GM13977 (cell line): Measurements from ENCODE around the gene TMEM178A.

Experiments
- DNase-seq: peaks from one replicate; pipeline ENCODE4 v3.0.0; 2012; ENCODE audit warnings: low spot score
- in situ Hi-C: fragments of 300-500 bp; cut with MboI; formaldehyde crosslinking; loops from one replicate; pipeline ENCODE4 v1.12.0; 2022; ENCODE audit warnings: low sequenced_read_pairs, low pct_unique_long_range_greater_than_20kb, mixed read lengths, inconsistent platforms; ENCODE audit not compliant: unreplicated experiment
- TF ChIP-seq, protein P1 (sequence below): IDR thresholded peaks from 2 replicates; pipeline ENCODE4 v1.5.1; 2012; ENCODE audit warnings: mild to moderate bottlenecking, control low read depth; ENCODE audit not compliant: insufficient read depth; ENCODE audit errors: extremely low read depth, missing control alignments

The TMEM178A gene

DNA sequence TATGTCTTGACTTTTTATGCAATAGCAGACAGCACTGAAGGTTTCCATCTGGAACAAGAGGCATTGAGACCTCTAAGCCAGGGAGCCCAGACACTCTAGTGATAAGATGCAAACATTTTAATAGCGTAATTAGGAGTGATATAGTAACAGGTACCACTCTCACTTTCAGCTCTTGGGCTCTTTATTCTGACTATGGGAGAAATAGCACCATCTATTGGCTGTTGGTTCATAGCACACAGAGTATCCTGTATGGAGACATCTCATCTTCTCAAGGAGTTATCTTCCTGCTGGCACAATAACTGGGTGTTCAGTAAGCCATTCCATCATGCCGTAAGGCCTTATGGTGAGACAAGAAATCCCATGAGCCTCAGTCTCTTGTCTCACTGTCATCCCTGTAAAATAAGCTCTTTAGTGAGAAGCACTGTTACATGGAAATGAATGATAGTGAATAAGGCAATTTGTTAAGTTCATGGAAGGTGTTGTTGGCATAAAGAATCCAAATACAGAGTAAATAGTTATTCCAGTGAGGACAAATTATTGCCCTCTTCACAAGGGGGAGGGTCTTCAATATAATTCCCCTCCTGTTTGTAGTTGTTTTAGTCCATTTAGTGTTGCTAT lies 65.1 kb downstream of the TMEM178A start:
- in situ Hi-C loops, result loop anchor here (10.0 to 25.0 kb wide), 2 partner anchors 346 to 493 kb away; partner anchors contain the start of gene CDKL4
- peak; percentile 14 for DNase-seq
- TF ChIP-seq, protein P1, sequence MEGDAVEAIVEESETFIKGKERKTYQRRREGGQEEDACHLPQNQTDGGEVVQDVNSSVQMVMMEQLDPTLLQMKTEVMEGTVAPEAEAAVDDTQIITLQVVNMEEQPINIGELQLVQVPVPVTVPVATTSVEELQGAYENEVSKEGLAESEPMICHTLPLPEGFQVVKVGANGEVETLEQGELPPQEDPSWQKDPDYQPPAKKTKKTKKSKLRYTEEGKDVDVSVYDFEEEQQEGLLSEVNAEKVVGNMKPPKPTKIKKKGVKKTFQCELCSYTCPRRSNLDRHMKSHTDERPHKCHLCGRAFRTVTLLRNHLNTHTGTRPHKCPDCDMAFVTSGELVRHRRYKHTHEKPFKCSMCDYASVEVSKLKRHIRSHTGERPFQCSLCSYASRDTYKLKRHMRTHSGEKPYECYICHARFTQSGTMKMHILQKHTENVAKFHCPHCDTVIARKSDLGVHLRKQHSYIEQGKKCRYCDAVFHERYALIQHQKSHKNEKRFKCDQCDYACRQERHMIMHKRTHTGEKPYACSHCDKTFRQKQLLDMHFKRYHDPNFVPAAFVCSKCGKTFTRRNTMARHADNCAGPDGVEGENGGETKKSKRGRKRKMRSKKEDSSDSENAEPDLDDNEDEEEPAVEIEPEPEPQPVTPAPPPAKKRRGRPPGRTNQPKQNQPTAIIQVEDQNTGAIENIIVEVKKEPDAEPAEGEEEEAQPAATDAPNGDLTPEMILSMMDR, result peak; percentile 67

DNA sequence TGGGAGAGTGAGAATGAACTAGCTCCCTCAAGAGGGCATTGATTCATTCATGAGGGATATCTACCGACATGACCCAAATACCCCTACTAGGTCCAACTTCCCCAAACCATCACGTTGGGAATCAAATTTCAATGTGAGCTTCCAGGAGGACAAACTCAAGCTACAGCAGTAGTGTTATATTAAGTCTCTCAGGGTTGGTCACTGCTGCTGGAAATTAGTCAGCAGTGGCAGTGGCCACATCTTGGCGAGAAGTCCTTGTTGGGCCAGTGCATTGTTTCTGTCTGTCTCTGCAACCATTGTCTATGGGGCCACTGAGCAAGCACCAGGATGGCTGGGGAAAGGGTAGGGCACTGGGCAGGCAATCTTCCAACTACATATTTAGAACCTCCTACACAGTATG lies 65.8 kb downstream of the TMEM178A start:
- in situ Hi-C loops, result loop anchor here (10.0 to 25.0 kb wide), 2 partner anchors 347 to 494 kb away; partner anchors contain the start of gene CDKL4
- TF ChIP-seq, protein P1, result no peak
- DNase-seq, result no peak

DNA sequence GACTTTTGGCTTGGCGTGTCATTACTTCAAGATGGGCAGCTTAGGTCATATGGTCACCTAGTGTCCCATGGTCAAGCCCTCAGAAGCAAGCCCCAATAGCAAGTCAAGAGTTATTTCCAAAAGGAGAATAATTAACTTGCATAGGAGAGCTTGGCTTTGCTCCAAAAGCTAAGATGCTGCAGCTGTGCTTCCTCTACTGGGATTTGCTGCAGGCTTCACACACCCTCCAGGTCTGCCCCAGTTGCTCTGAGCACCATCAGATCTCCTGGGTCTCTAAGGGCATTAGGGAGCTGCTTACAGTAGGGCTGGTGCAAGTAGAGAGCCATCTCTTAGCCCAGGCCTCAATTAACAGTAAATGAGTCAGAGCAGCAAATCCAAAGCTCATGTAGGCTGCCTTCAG lies 66.8 kb downstream of the TMEM178A start:
- DNase-seq, result no peak

DNA sequence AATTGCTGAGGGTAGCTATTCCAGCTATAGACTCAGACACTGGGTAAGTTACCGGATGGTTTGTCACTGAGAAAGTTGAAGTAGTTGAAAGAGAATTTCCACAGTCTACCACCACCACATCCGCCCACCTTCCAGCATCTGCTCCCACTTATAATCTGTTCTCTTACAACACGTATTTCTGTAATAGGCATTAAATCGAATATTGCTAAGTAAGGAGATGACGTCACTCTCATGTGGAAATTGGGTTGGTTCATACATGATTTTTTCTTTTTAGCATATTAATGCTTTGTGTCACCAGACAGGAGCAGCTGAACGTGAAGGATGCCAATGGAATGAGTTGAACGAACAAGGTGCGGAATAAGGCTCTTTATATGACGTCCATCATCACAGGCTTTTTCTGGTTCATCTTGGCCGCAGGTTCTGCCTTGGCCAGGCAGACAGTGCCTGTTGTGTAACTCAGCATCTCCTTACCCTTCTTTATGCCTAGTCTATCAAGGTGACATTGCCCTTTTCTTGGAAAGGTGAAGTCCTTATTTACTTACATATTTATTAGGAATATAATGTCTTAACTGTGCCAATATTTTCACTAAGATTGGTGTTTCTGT lies 67.5 kb downstream of the TMEM178A start:
- in situ Hi-C loops, result loop anchor here (10.0 to 25.0 kb wide), 2 partner anchors 348 to 496 kb away; partner anchors contain the start of gene CDKL4
- TF ChIP-seq, protein P1, result no peak
- DNase-seq, result no peak

More for the DNA sequence above, 66.8 kb downstream of the TMEM178A start:
- TF ChIP-seq, protein P1, result no peak
- in situ Hi-C loops, result loop anchor here (10.0 to 25.0 kb wide), 2 partner anchors 348 to 495 kb away; partner anchors contain the start of gene CDKL4

DNA sequence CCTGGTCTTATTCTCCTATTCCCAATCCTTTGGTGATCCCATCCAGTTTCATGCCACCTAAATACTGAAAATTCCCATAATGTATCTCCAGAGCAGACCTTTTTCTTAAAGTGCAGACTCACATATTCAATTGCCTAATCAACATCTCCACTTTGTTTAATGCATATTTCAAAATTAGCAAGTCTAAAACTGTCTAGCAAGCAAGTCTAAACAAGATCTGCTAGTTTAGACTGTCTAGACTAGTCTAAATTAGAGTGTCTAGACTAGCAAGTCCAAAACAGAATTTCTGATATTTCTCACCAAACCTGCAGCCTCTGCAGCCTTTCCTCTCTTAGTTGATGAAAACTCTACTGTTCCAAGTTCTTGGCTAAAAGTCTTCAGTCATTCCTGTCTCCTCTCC lies 68.7 kb downstream of the TMEM178A start:
- no peak for DNase-seq
- in situ Hi-C loops, result loop anchor here (10.0 to 25.0 kb wide), 2 partner anchors 350 to 497 kb away; partner anchors contain the start of gene CDKL4
- TF ChIP-seq, protein P1, result no peak

DNA sequence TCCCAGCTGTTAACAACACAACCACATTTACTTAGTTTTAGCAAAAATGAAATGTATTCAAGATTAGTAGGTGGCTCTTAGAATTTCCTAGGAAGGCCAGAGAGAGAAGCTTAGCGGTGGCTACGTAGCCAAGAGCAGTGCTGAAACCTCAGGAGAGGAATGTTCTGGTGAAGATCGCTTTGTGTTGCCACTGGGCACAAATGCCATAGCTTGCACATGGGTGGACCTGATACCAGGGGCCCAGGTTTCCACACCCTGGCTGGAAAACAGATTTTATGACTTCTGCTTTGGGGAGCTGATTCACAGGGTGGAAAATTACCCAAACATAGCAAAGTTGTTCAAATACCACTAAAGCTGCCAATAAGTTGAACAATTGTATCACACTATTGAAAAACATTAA lies 69.9 kb downstream of the TMEM178A start:
- no peak for DNase-seq
- in situ Hi-C loops, result loop anchor here (10.0 to 25.0 kb wide), 2 partner anchors 351 to 498 kb away; partner anchors contain the start of gene CDKL4
- TF ChIP-seq, protein P1, result no peak
